ENCODE data around the gene NGEF. TPM values are rescaled to one million over a fixed set of nuclear protein-coding genes. Genes with fewer than 3 reads are reported as not detected.
A peak's percentile ranks its signal among the peaks of the same experiment; 100 is the strongest.

Gene NGEF
- total and polyA plus RNA-seq, 9 of the 15 experiments (the other 6 are each of a cell fraction or from before 2014, with no cell fraction given) = 0.07 to 0.17 (median 0.09) TPM; not detected in 6

DNA sequence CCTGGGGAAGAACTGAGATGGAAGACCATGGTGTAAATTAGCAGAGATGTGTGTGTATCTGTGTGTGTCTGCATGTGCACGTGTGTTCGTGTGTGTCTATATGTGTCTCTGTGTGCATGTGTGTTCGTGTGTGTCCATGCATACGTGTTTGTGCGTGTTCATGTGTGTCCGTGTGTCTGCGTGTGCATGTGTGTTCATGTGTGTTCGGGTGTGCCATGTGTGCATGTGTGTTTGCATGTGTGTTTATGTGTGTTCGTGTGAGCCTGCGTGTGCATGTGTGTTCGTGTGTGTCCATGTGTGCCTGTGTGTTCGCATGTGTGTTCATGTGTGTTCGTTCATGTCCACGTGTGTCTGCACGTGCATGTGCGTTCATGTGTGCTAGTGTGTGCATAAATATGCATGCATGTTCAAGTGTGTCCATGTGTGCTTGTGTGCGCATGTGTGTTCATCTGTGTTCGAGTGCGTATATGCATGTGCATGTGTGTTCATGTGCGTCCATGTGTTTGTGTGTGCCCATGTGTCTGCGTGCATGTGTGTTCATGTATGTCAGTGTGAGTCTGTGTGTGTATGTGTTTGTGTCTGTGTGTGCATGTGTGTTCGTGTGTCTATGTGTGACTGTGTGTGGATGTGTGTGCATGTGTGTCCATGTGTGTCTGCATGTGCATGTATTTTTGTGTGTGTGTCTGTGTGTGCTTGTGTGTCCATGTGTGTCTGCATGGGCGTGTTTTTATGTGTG is 22.5 kb upstream of the NGEF start (continued):
- TF ChIP-seq, protein P1, sequence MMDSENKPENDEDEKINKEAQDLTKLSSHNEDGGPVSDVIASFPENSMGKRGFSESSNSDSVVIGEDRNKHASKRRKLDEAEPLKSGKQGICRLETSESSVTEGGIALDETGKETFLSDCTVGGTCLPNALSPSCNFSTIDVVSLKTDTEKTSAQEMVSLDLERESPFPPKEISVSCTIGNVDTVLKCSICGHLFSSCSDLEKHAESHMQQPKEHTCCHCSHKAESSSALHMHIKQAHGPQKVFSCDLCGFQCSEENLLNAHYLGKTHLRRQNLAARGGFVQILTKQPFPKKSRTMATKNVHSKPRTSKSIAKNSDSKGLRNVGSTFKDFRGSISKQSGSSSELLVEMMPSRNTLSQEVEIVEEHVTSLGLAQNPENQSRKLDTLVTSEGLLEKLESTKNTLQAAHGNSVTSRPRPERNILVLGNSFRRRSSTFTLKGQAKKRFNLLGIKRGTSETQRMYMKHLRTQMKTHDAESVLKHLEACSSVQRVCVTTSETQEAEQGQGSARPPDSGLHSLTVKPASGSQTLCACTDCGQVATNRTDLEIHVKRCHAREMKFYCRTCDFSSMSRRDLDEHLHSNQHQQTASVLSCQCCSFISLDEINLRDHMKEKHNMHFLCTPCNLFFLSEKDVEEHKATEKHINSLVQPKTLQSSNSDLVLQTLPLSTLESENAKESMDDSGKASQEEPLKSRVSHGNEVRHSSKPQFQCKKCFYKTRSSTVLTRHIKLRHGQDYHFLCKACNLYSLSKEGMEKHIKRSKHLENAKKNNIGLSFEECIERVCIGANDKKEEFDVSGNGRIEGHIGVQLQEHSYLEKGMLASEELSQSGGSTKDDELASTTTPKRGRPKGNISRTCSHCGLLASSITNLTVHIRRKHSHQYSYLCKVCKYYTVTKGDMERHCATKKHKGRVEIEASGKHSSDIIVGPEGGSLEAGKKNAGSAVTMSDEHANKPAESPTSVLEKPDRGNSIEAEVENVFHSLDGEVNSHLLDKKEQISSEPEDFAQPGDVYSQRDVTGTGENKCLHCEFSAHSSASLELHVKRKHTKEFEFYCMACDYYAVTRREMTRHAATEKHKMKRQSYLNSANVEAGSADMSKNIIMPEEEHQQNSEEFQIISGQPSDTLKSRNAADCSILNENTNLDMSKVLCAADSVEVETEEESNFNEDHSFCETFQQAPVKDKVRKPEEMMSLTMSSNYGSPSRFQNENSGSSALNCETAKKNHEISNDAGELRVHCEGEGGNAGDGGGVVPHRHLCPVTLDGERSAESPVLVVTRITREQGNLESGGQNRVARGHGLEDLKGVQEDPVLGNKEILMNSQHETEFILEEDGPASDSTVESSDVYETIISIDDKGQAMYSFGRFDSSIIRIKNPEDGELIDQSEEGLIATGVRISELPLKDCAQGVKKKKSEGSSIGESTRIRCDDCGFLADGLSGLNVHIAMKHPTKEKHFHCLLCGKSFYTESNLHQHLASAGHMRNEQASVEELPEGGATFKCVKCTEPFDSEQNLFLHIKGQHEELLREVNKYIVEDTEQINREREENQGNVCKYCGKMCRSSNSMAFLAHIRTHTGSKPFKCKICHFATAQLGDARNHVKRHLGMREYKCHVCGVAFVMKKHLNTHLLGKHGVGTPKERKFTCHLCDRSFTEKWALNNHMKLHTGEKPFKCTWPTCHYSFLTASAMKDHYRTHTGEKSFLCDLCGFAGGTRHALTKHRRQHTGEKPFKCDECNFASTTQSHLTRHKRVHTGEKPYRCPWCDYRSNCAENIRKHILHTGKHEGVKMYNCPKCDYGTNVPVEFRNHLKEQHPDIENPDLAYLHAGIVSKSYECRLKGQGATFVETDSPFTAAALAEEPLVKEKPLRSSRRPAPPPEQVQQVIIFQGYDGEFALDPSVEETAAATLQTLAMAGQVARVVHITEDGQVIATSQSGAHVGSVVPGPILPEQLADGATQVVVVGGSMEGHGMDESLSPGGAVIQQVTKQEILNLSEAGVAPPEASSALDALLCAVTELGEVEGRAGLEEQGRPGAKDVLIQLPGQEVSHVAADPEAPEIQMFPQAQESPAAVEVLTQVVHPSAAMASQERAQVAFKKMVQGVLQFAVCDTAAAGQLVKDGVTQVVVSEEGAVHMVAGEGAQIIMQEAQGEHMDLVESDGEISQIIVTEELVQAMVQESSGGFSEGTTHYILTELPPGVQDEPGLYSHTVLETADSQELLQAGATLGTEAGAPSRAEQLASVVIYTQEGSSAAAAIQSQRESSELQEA (IDR thresholded peaks at IDR 0.05; ENCODE audit: low read depth) = no peak
- no peak for TF ChIP-seq HNRNPLL (IDR thresholded peaks at IDR 0.05; ENCODE audit: low read depth, low read length, poor library complexity, severe bottlenecking)
- no peak for TF ChIP-seq ZNF232 (CRISPR knock-in tag; IDR thresholded peaks at IDR 0.05)
- no peak for TF ChIP-seq SMARCB1 (IDR thresholded peaks at IDR 0.05; ENCODE audit: insufficient read length, low read depth)
- TF ChIP-seq, protein P2, sequence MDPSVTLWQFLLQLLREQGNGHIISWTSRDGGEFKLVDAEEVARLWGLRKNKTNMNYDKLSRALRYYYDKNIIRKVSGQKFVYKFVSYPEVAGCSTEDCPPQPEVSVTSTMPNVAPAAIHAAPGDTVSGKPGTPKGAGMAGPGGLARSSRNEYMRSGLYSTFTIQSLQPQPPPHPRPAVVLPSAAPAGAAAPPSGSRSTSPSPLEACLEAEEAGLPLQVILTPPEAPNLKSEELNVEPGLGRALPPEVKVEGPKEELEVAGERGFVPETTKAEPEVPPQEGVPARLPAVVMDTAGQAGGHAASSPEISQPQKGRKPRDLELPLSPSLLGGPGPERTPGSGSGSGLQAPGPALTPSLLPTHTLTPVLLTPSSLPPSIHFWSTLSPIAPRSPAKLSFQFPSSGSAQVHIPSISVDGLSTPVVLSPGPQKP (CRISPR knock-in tag; IDR thresholded peaks at IDR 0.05) = no peak
- 0 out of 2 replicates have a peak, but pooled peaks have one; percentile 11 for TF ChIP-seq IRF2 (CRISPR knock-in tag; IDR thresholded peaks at IDR 0.05)
- TF ChIP-seq ARID4B (CRISPR knock-in tag; IDR thresholded peaks at IDR 0.05) = no peak
- TF ChIP-seq RUNX1 (IDR thresholded peaks at IDR 0.05; ENCODE audit: low read depth) = no peak
- TF ChIP-seq KLF6 (CRISPR knock-in tag; IDR thresholded peaks at IDR 0.05; ENCODE audit: borderline replicate concordance) = no peak
- TF ChIP-seq PHF8 (IDR thresholded peaks at IDR 0.05; ENCODE audit: borderline replicate concordance, low read length) = no peak
- no peak for TF ChIP-seq ARHGAP35 (IDR thresholded peaks at IDR 0.05; ENCODE audit: partially characterized antibody)
- no peak for TF ChIP-seq TRIM24 (IDR thresholded peaks at IDR 0.05)

All from K562 (cell line).